ENCODE measurements around the gene TMEM140. TPM values are rescaled to one million over a fixed set of nuclear protein-coding genes. Genes with fewer than 3 reads are reported as not detected.
"Not testable (repeated sequence)": the region's sequence is repeated elsewhere in the genome, so short reads cannot be mapped to it uniquely, and the experiment has no call there.

Gene TMEM140
- total and polyA plus RNA-seq, 2 experiments from 2014 or later, result 10.4 TPM; not detected in 1

DNA sequence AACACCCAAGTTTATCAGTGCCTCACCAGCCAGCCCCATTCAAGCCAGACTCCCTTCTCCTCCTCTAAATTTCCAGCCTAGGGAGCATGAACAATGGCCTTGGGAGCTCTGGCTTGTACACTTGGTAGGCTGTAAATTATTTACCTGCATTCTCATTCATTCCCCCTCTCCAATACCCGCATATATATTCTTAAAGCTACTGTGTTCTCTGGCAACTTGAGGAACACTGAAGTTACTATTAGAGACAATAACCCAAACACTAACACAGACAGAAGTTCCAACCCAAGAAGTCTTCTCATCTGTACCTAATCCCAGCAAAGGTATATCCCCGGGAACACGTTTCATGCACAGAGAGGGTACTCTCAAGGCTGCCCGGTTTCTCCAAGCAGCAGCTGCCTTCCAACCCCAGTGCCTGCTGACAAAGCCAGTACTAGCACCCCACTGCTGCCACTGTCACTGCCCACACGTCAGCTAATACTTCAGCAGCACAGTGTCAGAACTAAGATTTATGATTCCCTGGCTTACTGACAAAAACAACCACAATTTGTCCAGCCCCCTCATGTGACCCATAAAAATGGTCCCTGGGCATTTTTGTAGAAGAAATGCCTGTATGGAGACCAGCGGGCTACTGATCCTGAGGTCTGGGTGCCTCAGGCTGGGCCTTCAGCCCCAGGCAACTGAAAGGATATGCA is 60.4 kb downstream of the TMEM140 start:
- no peaks in the 10 kb centered on the region for H3K27me3 ChIP-seq
- H3K9me3 ChIP-seq (ENCODE audit: low read depth), result no peaks in the 10 kb centered on the region
- H3K4me3 ChIP-seq, result no peak overlapping the region
- DNase-seq (ENCODE audit: low read depth in 1 of 2, low spot score in 1 of 2), result no peak
- TF ChIP-seq, protein P1, sequence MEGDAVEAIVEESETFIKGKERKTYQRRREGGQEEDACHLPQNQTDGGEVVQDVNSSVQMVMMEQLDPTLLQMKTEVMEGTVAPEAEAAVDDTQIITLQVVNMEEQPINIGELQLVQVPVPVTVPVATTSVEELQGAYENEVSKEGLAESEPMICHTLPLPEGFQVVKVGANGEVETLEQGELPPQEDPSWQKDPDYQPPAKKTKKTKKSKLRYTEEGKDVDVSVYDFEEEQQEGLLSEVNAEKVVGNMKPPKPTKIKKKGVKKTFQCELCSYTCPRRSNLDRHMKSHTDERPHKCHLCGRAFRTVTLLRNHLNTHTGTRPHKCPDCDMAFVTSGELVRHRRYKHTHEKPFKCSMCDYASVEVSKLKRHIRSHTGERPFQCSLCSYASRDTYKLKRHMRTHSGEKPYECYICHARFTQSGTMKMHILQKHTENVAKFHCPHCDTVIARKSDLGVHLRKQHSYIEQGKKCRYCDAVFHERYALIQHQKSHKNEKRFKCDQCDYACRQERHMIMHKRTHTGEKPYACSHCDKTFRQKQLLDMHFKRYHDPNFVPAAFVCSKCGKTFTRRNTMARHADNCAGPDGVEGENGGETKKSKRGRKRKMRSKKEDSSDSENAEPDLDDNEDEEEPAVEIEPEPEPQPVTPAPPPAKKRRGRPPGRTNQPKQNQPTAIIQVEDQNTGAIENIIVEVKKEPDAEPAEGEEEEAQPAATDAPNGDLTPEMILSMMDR (IDR thresholded peaks at IDR 0.05; ENCODE audit: low read depth, low read length), result no peak
- H3K27ac ChIP-seq, result no peak overlapping the region
- peaks cover 26% of the 10 kb centered on the region for H3K4me1 ChIP-seq (ENCODE audit: low read depth)
- peaks cover 5% of the 10 kb centered on the region for H3K36me3 ChIP-seq

- no peaks in the 10 kb centered on the region for H3K9me3 ChIP-seq (ENCODE audit: low read depth)
- no peaks in the 10 kb centered on the region for H3K36me3 ChIP-seq
- no peaks in the 10 kb centered on the region for H3K27me3 ChIP-seq
- TF ChIP-seq, protein P1 (IDR thresholded peaks at IDR 0.05; ENCODE audit: low read depth, low read length), result no peak
- no peak overlapping the region for H3K27ac ChIP-seq
- H3K4me1 ChIP-seq (ENCODE audit: low read depth), result peaks cover 26% of the 10 kb centered on the region
- no peak overlapping the region for H3K4me3 ChIP-seq
- no peak for DNase-seq (ENCODE audit: low read depth in 1 of 2, low spot score in 1 of 2)
Observed at GRCh38 chr7:135209225-135209834, 61.5 kb downstream of the TMEM140 start.

- no peaks in the 10 kb centered on the region for H3K36me3 ChIP-seq
- H3K4me3 ChIP-seq, result peak overlapping the region; percentile 63
- DNase-seq (ENCODE audit: low read depth in 1 of 2, low spot score in 1 of 2), result peak in 1 of 2 donors; percentile 33
- H3K4me1 ChIP-seq (ENCODE audit: low read depth), result peaks cover 26% of the 10 kb centered on the region
- H3K9me3 ChIP-seq (ENCODE audit: low read depth), result no peaks in the 10 kb centered on the region
- no peak overlapping the region for H3K27ac ChIP-seq
- H3K27me3 ChIP-seq, result no peaks in the 10 kb centered on the region
- TF ChIP-seq, protein P1 (IDR thresholded peaks at IDR 0.05; ENCODE audit: low read depth, low read length), result no peak
Observed at GRCh38 chr7:135210888-135211178, 63.0 kb downstream of the TMEM140 start.

GRCh38 chr7:135211179-135211945 is 63.5 kb downstream of the TMEM140 start, which contains the start of gene WDR91:
Gene WDR91 (minus strand): TSS chr7:135211526. CDS start chr7:135211502, 24 bp downstream.
- H3K4me3 ChIP-seq, result peak within 1 kb of the TSS; percentile 63
- H3K36me3 ChIP-seq, result no peaks in the 10 kb centered on the region
- H3K4me1 ChIP-seq (ENCODE audit: low read depth), result peaks cover 26% of the 10 kb centered on the region
- TF ChIP-seq, protein P1 (IDR thresholded peaks at IDR 0.05; ENCODE audit: low read depth, low read length), result no peak
- H3K27me3 ChIP-seq, result no peaks in the 10 kb centered on the region
- peak; percentile 95 to 96 for DNase-seq (ENCODE audit: low read depth in 1 of 2, low spot score in 1 of 2)
- H3K9me3 ChIP-seq (ENCODE audit: low read depth), result no peaks in the 10 kb centered on the region
- H3K27ac ChIP-seq, result peak within 1 kb of the TSS; percentile 55

DNA sequence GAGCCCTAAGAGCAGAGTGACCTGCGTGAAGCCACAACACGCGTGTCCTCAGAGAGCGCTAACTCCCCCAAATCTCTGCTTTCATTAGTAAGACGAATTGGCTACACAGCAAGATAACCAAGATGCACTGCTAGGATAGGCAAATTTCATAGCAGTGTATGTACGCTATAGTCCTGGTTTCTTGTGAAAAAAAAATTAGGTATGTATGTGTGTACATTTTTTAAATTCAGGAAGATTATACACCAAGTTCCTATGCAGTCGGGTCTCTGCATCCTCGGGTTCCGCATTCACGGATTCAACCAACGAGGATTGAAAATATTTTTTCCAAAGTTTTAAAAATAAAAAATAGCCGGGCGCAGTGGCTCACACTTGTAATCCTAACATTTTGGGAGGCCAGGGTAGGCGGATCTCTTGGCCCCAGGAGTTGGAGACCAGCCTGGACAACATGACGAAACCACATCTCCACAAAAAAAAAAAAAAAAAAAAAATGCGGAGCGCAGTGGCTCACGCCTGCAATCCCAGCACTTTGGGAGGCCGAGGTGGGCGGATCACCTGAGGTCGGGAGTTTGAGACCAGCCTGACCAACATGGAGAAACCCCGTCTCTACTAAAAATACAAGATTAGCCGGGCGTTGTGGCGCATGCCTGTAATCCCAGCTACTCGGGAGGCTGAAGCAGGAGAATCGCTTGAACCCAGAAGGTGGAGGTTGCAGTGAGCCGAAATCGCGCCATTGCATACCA is 64.2 kb downstream of the TMEM140 start:
- peaks cover 26% of the 10 kb centered on the region for H3K4me1 ChIP-seq (ENCODE audit: low read depth)
- not testable (repeated sequence) for H3K36me3 ChIP-seq; H3K9me3 ChIP-seq (ENCODE audit: low read depth); H3K27me3 ChIP-seq; H3K27ac ChIP-seq
- DNase-seq (ENCODE audit: low read depth in 1 of 2, low spot score in 1 of 2), result peak in 1 of 2 donors; percentile 77
- peak overlapping the region; percentile 63 for H3K4me3 ChIP-seq
